ENCODE data around the gene INTS11. TPM values are rescaled to one million over a fixed set of nuclear protein-coding genes. Genes with fewer than 3 reads are reported as not detected.

INTS11 gene
- polyA plus RNA-seq, 3 donors: 46.2 to 154 (median 49.6) TPM

- no peak overlapping the region for H2AFZ ChIP-seq (ENCODE audit: insufficient read depth, low read depth, low read length, poor library complexity, severe bottlenecking)
- no peak overlapping the region for H3K4me3 Mint-ChIP-seq
- H3K9ac ChIP-seq (ENCODE audit: insufficient read depth, low read length, poor library complexity, severe bottlenecking): no peak overlapping the region
- H3K4me1 ChIP-seq (ENCODE audit: control insufficient read depth in 1 of 2, insufficient read depth in 2 of 2, low read length in 2 of 2): peaks cover 11 to 17% of the 10 kb centered on the region in 2 donors
- H3K9me3 ChIP-seq (replicated peaks in 1 of 2; ENCODE audit: control insufficient read depth in 1 of 2, insufficient read depth in 1 of 2, low read length in 2 of 2): no peaks in the 10 kb centered on the region
- TF ChIP-seq CTCF (IDR thresholded peaks at IDR 0.05): no peak
- H3K4me3 ChIP-seq (replicated peaks in 1 of 3; ENCODE audit: low read depth in 2 of 3, low read length in 3 of 3): no peak overlapping the region
- peaks cover 44% of the 10 kb centered on the region for H4K20me1 ChIP-seq (ENCODE audit: insufficient read depth, low read length)
- H3K79me2 ChIP-seq (ENCODE audit: insufficient read depth, low read length): peaks cover 28% of the 10 kb centered on the region
- intact Hi-C loops (cut with micrococcal nuclease): no loop called here
- WGBS (ENCODE audit: insufficient coverage): 96% methylated on average over 10 of the region's 15 CpGs
- peaks cover 16% of the 10 kb centered on the region for H3K4me1 Mint-ChIP-seq
- DNase-seq: peak in 1 of 3 donors; percentile 70
- no peak overlapping the region for H3K4me2 ChIP-seq (replicated peaks; ENCODE audit: extremely low read depth, low read length, poor library complexity, severe bottlenecking)
- peaks cover 0 to under 1% (median 0%) of the 10 kb centered on the region in 7 donors for H3K9me3 Mint-ChIP-seq
- H3K27ac Mint-ChIP-seq: no peak overlapping the region
- H3K27me3 Mint-ChIP-seq (ENCODE audit: low read depth in 3 of 3): peaks cover 2 to 11% (median 6%) of the 10 kb centered on the region in 3 donors
- H3K36me3 ChIP-seq (replicated peaks in 1 of 2; ENCODE audit: control insufficient read depth in 1 of 2, insufficient read depth in 2 of 2, low read length in 2 of 2): peaks cover 0 to 20% of the 10 kb centered on the region in 2 donors
- H3K36me3 Mint-ChIP-seq: peaks cover 14 to 21% of the 10 kb centered on the region in 2 donors
- H3K27me3 ChIP-seq (ENCODE audit: control insufficient read depth in 2 of 2, insufficient read depth in 2 of 2, low read length in 2 of 2): no peaks in the 10 kb centered on the region
- no peak overlapping the region for H3K27ac ChIP-seq (ENCODE audit: low read depth in 1 of 2, low read length in 2 of 2)
These were observed 20.3 kb upstream of the INTS11 start for GRCh38 chr1:1344655-1345361.

GRCh38 chr1:1343811-1344421, 19.5 kb upstream of the INTS11 start:
- Histone ChIP-seq H4K20me1 (ENCODE audit: insufficient read depth, low read length) (peaks cover 44% of the 10 kb centered on the region), H3K4me2 (replicated peaks; ENCODE audit: extremely low read depth, low read length, poor library complexity, severe bottlenecking) (no peak overlapping the region), H3K36me3 (replicated peaks in 1 of 2; ENCODE audit: control insufficient read depth in 1 of 2, insufficient read depth in 2 of 2, low read length in 2 of 2) (peaks cover 2 to 21% of the 10 kb centered on the region in 2 donors), H3K27ac (ENCODE audit: low read depth in 1 of 2, low read length in 2 of 2) (no peak overlapping the region), H3K79me2 (ENCODE audit: insufficient read depth, low read length) (peaks cover 28% of the 10 kb centered on the region), H3K9ac (ENCODE audit: insufficient read depth, low read length, poor library complexity, severe bottlenecking) (no peak overlapping the region), H3K4me3 (replicated peaks in 1 of 3; ENCODE audit: low read depth in 2 of 3, low read length in 3 of 3) (no peak overlapping the region), H3K9me3 (replicated peaks in 1 of 2; ENCODE audit: control insufficient read depth in 1 of 2, insufficient read depth in 1 of 2, low read length in 2 of 2) (no peaks in the 10 kb centered on the region), H3K27me3 (ENCODE audit: control insufficient read depth in 2 of 2, insufficient read depth in 2 of 2, low read length in 2 of 2) (no peaks in the 10 kb centered on the region), H3K4me1 (ENCODE audit: control insufficient read depth in 1 of 2, insufficient read depth in 2 of 2, low read length in 2 of 2) (peaks cover 11 to 17% of the 10 kb centered on the region in 2 donors), H2AFZ (ENCODE audit: insufficient read depth, low read depth, low read length, poor library complexity, severe bottlenecking) (no peak overlapping the region)
- TF ChIP-seq CTCF (IDR thresholded peaks at IDR 0.05): no peak
- H3K27me3 Mint-ChIP-seq (ENCODE audit: low read depth in 3 of 3): peaks cover 2 to 11% (median 6%) of the 10 kb centered on the region in 3 donors
- peaks cover 16 to 29% of the 10 kb centered on the region in 2 donors for H3K36me3 Mint-ChIP-seq
- WGBS (ENCODE audit: insufficient coverage): 92% methylated on average over 24 of the region's 24 CpGs
- peak overlapping the region in 1 of 7 donors; percentile 40 for H3K27ac Mint-ChIP-seq
- H3K4me3 Mint-ChIP-seq: no peak overlapping the region
- intact Hi-C loops (cut with micrococcal nuclease): no loop called here
- H3K9me3 Mint-ChIP-seq: peaks cover 0 to 1% (median 0%) of the 10 kb centered on the region in 7 donors
- DNase-seq: no peak
- peaks cover 16% of the 10 kb centered on the region for H3K4me1 Mint-ChIP-seq
